Measurements from ENCODE around the gene ARHGAP24.

ARHGAP24 gene

DNA sequence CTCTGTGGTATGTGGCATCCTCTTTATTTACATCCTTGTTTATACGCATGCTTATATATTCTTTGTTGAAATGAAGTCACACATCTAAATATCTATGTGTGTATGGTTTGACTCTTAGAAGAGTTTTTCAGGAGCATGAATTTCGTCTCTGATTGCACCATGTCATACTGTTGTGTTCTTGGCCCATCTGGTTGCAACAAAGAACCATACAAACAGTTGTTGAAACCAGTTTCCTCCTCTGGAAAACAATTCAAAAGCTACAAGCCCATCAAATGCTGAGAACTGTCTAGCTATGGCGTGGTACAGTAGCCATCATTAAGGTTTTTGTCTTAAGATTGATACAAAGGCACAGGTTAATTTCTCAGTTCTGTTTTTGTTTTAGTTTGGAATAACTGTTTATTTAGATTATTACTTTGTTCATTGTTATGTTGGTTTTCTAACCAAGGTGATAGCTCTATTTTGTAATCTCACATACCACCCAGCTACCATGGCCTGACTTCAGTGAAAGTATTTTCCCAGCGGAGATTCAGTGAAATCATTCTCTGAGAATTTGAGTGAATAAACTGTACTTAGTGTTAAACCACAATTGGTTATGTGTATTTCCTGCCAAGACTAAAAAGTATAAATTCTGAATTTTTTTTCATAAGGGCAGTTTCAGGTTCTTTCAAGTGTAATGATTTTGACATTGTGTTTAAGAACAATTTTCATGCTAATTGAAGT lies 91.0 kb downstream of the ARHGAP24 start:
- TF ChIP-seq, protein P1, sequence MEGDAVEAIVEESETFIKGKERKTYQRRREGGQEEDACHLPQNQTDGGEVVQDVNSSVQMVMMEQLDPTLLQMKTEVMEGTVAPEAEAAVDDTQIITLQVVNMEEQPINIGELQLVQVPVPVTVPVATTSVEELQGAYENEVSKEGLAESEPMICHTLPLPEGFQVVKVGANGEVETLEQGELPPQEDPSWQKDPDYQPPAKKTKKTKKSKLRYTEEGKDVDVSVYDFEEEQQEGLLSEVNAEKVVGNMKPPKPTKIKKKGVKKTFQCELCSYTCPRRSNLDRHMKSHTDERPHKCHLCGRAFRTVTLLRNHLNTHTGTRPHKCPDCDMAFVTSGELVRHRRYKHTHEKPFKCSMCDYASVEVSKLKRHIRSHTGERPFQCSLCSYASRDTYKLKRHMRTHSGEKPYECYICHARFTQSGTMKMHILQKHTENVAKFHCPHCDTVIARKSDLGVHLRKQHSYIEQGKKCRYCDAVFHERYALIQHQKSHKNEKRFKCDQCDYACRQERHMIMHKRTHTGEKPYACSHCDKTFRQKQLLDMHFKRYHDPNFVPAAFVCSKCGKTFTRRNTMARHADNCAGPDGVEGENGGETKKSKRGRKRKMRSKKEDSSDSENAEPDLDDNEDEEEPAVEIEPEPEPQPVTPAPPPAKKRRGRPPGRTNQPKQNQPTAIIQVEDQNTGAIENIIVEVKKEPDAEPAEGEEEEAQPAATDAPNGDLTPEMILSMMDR (IDR thresholded peaks at IDR 0.05; ENCODE audit: borderline replicate concordance, insufficient read depth, low read depth, low read length), result no peak

DNA sequence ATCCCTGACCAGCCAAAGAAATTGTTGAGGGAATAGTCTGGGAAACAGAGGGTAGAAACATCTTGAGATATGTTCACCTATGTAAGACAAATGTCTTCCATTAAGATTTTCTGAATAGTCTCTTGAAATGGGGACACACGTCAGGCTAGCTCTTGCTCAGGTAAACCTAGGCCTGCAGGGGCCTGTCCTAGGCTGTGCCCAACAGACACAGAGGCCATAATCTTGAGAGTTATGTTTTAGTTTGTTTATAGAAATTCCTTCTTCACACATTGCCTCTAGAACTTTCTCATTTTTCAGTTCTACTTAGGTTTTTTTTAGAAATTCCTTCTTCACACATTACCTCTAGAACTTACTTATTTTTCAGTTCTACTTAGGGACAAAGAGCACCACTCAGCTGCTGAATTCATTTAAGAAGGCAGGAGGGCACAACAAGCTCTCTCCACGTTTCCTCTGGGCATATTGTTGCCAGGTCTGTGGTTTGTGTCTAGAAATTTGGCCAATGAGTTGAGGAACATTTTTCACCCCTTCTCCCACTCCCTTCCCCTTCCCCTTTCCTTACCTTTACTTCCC lies 94.9 kb downstream of the ARHGAP24 start:
- TF ChIP-seq, protein P1 (IDR thresholded peaks at IDR 0.05; ENCODE audit: borderline replicate concordance, insufficient read depth, low read depth, low read length), result no peak

More for the DNA sequence above, 91.0 kb downstream of the ARHGAP24 start:
- no peak overlapping the region for H3K4me3 ChIP-seq (ENCODE audit: low read depth, low read length)

DNA sequence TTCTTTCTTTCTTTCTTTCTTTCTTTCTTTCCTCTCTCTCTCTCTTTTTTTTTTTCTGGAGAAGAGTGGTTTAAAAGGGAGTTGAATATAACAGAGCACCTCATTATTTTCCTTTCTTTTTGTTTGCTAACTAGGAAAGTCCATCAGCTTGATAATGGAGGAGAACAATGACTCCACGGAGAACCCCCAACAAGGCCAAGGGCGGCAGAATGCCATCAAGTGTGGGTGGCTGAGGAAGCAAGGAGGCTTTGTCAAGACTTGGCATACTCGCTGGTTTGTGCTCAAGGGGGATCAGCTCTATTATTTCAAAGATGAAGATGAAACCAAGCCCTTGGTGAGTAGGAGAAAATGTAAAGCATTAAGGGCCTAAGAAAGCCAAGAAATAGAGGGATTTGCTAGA lies 95.4 kb downstream of the ARHGAP24 start:
- H3K4me3 ChIP-seq (ENCODE audit: low read depth, low read length), result no peak overlapping the region
- TF ChIP-seq, protein P1 (IDR thresholded peaks at IDR 0.05; ENCODE audit: borderline replicate concordance, insufficient read depth, low read depth, low read length), result no peak

More for the DNA sequence above, 94.9 kb downstream of the ARHGAP24 start:
- no peak overlapping the region for H3K4me3 ChIP-seq (ENCODE audit: low read depth, low read length)

DNA sequence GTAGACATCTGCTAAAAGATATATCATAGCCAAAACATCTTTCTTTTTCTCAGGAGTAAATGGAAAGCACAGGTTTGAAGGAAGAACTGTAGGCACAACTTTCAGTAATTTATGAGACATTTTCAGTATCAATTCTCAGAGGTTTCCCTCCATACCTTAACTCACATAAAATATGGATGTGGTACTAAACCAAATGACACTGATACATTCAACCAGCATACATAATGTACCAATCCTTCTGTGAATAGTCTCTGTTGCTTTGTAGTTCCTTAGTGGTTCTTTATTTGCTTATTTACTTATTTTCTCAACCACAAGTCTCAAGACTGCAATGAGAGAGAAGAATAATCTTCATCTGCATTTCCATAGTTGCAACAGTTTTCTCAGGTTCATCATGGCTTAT lies 96.1 kb downstream of the ARHGAP24 start:
- TF ChIP-seq, protein P1 (IDR thresholded peaks at IDR 0.05; ENCODE audit: borderline replicate concordance, insufficient read depth, low read depth, low read length), result no peak

DNA sequence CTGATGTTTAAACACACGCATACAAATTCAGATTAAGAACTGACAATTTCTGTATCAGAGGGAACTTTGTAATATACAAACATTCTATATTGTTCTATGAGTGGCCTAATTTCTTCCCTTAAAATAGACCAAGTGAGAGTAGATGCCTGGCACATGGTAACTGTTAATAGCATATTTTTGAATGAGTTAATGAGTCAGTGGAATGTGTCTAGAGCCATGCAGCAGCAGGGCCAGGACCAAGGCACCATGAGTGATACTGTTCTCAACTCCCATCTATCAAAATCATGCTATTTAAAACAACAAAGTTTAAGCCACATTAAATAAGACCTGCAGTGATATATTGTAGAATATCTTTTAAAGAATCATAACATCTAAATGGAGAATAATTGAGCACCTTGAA lies 98.3 kb downstream of the ARHGAP24 start:
- no peak overlapping the region for H3K4me3 ChIP-seq (ENCODE audit: low read depth, low read length)
- TF ChIP-seq, protein P1 (IDR thresholded peaks at IDR 0.05; ENCODE audit: borderline replicate concordance, insufficient read depth, low read depth, low read length), result no peak

More for the DNA sequence above, 96.1 kb downstream of the ARHGAP24 start:
- no peak overlapping the region for H3K4me3 ChIP-seq (ENCODE audit: low read depth, low read length)

DNA sequence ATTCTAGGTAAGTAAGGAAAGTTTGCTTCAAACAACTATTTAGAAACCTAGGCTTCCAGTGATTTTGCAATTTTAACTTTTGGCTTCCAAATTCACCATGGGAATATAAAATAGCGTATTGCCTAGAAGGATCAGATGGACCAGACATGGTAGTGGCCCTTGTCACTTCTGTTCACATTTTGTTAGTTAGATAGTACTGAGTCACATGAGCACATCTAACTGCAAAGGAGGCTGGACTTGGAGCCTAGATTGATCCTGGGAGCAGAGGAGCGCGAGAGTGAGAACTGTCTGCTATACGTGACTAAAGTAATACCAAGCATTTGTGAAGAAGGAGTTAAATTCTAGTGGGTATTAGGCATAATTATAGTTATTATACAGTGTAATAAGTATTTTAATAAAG lies 102.4 kb downstream of the ARHGAP24 start:
- no peak overlapping the region for H3K4me3 ChIP-seq (ENCODE audit: low read depth, low read length)
- TF ChIP-seq, protein P1 (IDR thresholded peaks at IDR 0.05; ENCODE audit: borderline replicate concordance, insufficient read depth, low read depth, low read length), result no peak

DNA sequence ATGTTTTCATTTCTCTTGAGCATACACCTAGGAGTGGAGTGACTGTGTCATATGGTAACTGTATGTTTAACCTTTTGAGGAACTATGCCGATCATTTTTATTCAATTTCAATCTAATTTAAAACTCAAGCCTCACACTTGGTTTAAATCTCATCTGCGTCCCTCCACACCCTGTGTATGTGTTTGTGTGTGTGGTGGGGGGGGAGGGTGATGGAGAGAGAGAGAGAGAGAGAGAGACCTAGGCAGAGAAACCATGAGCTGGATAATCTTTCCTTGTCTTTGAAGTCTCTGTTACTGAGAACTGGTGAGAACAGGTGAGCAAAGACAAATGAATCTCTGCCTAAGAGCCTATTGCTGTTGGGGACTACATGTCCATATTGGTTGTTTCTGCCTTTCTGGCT lies 105.0 kb downstream of the ARHGAP24 start:
- TF ChIP-seq, protein P1 (IDR thresholded peaks at IDR 0.05; ENCODE audit: borderline replicate concordance, insufficient read depth, low read depth, low read length), result no peak
- no peak overlapping the region for H3K4me3 ChIP-seq (ENCODE audit: low read depth, low read length)
